IPS DF 19.7 (cell line): ENCODE results near the gene ACOXL.
"Not testable (repeated sequence)": the region's sequence is repeated elsewhere in the genome, so short reads cannot be mapped to it uniquely, and the experiment has no call there.

Experiments
- DNase-seq: peaks from one replicate; pipeline ENCODE4 v3.0.0-alpha.2; 2013; ENCODE audit warnings: low read depth, low spot score

The ACOXL gene

DNA sequence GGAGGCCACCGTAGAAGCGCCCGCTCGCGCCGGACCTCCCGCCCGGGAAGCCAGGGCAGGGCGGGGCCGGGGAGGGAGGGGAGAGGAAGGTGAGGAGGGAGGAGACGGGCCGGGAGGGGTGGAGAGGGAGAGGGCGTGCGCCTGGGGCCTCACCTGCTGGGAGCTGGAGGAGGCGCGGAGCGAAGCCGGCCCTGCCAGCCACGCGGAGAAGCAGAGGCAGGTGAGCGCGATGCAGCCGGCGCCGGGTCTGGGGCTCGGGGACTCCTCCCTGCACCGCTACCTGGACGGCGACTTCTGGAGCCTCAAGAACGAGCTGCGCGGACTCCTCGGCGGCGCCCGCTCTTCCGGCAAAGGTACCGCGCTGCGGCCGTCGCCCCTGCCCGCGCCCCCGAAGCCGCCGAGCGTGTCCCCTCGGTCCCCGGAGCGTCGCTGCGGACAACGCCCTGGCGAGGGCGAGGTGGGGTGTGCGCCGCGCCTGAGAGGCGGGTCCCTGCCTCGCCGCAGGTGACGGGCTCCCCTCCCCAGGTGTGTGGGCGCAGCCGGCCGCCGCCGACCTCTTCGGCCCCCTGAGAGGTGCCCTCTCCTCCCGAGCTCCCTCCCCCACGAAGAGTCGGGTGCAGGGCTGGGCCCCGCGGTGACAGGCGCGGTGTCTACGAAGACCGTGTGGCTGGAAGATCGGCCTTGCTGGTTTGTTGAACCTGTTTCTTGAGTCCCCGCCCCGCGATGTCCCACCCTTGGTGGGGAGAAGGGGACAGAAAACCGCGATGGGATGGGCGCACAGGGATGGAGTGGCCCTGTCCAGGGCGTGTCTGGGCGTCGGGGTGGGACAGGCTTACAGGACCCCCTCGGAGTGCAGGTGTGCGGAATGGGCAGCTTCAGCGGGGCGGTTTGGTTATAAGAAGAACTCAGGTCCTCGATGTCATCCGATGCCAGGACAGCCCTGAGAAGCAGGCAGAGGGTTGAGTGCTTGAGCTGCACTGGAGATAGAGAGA is at the start of gene ACOXL:
ACOXL (plus strand) TSS at position 152 of the 992 bp plus-strand sequence. CDS start 35,817 bp downstream, outside the sequence.
- DNase-seq = peak; percentile 64

- no peak for DNase-seq
These were observed 49.5 kb upstream of the ACOXL start for GRCh38 chr2:110682872-110683271.

DNA sequence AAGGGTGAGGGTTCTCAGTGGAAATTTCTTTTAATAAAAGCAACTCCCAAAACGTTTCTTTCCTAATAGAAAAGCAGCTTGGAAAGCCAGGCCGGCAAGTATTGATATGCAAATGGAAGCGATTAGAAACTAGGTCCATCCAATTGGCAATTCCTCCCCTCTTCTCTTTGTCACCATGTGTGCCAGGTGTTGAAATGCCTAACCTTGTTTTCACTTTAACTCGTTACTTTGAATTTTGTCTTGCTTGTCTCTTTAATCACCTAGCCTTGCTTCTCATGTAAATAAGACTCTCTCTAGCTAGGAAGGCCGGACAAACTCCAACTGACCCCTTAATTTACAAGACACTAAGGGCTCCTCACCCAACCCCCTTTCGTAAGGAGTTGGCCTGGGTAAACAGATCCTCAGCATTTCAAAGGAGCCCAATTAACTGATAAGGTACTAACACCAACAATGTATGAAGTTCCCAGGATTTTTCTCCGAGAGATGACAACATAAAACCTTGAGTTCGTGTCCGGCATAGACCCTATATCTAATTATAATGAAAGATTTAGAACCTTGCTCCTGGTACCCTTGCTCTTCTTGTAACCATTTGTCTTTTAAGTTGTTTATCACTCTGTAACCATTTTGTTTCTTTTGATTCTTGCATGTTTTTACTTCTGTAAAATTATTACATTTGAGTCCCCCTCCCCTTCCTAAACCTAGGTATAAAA is 44.4 kb upstream of the ACOXL start:
- peak; percentile 97 for DNase-seq

DNA sequence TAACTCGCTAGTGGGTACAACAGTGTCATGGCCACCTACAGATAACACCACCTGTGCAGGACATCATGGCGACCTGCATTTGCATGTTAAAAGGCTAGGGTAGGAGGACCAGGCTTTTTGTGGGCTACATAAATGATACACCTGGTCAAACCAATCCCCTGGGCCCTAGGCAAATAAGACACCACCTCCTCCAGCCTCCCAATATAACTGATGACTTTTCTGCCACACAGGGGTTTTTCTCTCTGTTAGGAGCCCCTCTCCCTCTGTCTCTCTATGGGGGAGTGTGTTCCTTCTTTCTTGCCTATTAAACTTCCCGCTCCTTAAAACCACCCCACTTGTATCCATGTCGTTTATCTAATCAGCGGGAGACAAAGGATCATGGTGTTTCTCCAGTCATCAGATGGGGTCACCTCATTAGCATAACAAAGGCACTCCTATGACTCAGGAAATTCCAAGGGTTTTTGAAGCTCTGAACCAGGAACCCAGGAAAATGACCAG is 43.7 kb upstream of the ACOXL start:
- peak; percentile 98 for DNase-seq

DNA sequence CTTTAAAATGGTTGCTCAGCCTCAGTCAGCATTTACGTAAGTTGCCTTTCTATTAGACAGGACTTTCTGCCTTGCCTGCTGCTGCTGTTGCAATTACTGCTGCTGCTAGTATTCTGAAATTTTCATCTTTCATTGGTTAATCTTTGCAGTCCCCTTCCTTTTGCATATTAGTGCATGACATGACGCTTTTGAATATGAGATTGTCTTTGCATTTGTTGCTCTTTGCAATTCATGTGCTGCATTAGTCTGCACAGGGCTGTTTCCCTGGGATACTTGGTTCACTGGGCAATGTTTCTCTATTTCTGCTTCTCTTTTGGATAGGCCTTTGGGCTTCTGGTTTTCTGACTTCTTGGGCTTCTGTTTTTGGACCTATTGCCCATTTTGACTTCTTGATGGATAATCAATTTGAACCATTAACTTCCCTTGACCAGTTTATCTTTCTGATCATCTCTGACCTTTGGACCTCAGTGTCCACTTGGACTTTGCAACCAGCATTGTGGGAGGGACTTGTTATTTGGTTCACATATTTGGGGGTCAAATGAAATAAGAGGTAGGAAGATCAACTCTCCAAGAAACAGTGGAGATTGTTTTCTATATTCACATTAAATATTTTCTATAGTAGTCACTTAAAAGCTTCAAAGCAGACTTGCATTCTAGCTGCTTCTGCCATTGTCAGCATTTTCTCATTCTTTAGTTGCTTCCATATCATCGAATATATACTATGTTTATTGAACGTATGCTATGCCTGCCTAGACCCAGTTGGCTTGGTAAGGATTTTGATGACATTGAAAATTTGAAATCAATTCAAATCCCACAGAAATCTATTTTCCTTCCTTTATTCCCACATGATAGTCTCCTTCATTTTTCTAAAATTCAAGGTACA is 42.0 kb upstream of the ACOXL start:
- DNase-seq = no peak

DNA sequence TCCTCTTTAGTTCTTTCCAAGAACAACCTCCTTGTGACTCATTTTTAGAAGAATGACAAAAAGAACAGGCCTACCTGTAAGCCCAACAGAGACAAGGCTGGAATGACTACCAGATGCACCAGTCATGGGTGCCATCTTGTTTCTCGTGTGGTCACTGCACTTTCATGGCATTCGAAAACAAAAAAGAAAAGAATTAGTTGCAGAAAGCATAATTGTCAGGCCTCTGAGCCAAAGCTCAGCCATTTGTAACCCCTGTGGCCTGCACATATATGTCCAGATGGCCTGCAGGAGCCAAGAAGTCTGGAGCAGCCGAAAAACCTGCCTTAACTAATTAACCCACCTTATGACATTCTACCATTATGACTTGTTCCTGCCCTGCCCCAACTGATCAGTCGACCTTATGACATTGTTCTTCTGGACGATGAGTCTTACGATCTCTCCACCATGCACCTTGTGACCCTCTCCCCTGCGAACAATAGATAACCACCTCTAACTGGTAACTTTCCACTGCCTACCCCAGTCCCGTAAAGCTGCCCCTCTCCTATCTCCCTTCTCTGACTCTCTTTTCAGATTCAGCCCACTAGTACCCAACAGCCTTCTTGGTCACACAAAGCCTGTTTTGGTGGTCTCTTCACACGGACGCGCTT is 40.6 kb upstream of the ACOXL start:
- DNase-seq = no peak

GRCh38 chr2:110695146-110695898 is 37.1 kb upstream of the ACOXL start:
- DNase-seq = not testable (repeated sequence)

GRCh38 chr2:110698253-110698652 is 34.1 kb upstream of the ACOXL start:
- DNase-seq = not testable (repeated sequence)

DNA sequence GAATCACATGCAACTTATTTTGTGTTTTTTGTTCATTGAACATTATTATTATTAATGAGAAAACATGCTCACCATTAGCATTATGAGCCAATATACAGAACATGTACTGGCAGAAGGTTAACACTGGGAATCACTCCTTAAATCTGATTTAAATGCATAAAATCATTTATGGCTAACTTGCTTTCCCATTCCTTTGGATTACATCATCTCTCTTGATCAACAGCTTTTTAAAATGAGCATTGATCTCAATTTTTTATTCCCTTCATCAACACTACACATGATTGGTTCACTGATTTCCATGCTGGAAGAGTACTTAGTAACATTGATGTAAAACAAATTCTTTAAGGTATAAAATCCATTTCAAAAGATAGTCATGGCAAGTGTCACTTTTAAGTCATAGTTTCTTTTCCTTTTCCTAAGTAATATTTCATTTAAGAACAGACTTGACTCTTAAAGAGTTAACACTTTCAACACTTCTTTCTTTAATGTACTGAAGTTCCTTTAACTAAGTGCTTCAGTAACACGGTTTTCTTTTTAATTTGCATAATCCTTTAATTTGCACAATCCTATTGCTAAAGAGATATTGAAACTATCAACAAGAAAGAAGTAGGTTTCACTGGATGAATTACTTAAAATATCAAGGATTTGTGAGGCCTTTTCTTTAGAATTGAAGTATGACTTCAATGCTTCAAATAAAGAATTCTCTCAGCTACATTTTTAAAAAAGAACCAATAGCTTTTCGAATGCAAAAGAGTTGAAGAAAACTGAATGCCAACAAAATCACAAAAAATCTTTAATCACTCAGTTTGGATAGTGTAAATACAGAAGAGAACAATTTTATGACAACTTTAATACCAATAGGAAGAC is 29.6 kb upstream of the ACOXL start:
- DNase-seq = no peak

DNA sequence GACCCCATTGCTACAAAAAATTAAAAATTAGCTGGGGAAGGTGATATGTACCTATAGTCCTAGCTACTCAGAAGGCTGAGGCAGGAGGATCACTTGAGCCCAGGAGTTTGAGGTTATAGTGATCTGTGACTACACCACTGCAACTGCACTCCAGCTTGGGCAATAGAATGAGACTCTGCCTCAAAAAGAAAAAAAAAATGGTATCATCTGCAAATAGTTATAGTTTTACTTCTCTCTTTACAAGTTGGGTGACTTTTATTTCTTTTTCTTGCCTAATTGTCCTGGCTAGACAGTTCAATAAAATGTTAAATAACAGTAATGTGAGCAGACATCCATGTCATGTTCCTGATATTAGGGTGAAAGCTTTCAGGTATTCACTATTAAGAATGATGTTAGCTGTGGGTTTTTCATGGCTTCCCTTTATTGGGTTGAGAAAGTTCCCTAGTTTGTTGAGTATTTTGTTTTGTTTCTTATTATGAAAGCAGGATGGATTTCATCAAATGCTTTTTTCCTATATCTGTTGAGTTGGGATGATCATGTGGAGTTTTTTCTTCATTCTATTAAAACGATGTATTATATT is 24.9 kb upstream of the ACOXL start:
- no peak for DNase-seq

DNA sequence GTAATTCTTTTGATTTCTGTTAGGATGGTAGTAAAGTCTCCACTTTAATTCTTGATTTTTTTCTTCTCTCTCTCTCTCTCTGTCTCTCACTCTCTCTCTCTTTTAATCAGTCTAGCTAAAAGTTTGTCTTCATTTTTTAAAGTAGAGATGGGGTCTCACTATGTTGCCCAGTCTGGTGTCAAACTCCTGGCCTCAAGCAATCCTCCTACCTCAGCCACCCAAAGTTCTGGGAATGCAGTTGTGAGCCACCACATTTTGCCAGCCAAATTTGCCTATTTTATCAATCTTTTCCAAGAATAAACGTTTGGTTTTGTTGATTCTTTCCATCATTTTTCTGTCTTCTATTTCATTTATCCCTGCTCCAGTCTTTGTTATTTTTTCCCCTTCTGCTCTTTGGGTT is 23.9 kb upstream of the ACOXL start:
- DNase-seq = no peak

DNA sequence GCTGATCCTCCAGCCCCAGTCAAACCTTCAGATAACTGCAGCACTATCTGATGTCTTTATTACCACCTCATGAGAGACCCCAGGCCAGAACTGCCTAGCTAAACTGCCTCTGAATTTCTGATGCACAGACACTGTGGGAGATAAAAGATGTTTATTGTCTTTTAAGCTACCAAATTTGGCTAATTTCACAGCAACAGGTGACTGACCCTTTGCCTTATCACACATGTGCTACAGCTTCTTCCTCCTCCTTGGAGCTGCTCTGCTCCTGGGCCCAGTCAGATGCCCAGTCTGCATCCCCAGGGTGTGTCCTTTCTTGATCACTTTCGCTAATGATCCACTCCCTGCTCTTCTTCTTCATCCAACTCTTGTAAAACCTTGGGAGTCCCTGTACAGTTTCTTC is 19.6 kb upstream of the ACOXL start:
- no peak for DNase-seq

GRCh38 chr2:110713513-110714362 is 18.6 kb upstream of the ACOXL start:
- DNase-seq = no peak

- DNase-seq = no peak
These were observed 17.7 kb upstream of the ACOXL start for GRCh38 chr2:110714452-110715224.

DNA sequence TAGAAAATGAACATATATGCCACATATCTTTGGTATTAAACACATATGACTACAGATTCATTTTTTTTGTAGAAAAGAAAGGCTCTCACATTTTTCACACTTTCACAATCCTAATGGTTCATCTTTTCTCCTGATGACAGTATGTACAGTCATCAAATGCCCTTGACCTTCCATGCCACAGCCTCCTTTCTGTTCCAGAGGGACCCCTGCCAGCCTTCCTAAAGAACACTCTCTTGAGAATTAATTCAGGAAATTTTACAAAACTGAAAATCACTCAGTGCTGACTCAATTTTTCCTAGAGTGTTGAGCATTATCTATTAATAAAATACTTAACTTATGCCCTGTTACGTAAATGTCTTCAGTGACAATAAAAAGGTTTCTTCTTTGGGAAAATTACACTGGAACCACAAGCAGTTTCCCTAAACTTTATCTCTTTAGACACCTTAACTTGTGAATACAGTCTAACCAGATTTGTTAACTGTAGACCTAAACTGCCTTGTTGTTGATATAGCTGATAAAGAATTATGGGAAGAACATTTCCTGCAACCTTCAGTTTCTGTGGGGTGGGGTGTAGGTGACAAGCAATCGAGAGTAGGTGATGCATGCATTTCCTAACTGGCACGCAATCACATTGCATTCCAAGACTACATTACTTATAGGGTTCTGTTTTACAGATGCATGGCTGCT is 15.3 kb upstream of the ACOXL start:
- DNase-seq = no peak

GRCh38 chr2:110717734-110718133 is 14.6 kb upstream of the ACOXL start:
- no peak for DNase-seq

GRCh38 chr2:110718382-110718781 is 14.0 kb upstream of the ACOXL start:
- no peak for DNase-seq
